ENCODE measurements around the gene ZNF750. TPM values are rescaled to one million over a fixed set of nuclear protein-coding genes. Genes with fewer than 3 reads are reported as not detected.

Gene ZNF750
- total and polyA plus RNA-seq, 2 of the 13 experiments (the other 11 are each of a cell fraction or from before 2014, with no cell fraction given) = not detected

DNA sequence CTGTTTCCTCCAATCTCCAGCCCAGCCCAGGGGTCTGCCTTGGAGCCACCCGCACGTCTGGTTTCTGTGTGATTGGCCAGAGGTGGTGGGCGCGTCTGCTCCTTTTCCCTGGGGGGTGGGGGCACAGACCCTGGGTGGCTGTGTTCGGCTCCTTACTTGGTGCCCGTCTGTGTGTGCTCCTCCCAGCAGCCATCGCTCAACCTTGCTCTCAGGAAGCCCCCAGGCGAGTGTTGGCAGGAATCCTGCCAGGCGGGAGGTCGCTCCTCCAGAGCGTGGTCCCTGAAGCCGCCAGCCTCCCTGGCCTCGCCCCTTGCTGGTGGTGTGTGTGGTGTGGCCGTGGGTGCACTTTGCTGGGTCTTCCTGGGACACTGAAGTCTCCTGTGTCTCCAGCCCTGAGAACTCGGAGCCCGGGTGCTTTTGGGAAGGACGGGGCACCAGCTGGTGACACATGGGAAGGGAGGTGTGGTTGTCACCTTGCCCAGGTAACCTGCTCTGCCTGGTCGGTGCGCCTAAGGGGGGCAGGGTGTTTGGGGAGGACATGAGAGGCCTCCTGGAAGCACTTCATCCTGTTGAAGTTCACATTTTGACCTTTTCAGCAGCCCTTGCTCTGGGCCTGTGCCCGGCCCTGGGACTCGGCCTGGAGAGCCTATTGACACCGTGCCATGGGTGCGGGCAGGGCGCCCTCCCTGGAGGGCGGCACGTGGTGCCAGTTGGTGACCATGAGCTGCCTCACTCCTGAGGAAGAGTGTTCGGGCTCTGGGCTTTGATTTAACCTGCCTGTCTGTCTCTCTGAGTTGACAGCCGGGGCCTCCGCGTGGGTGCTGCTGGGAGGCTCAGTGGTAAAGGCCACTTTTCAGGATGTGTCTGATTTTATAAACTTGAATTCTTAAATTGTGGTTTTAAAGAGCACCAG is 49.0 kb upstream of the ZNF750 start (continued):
- TF ChIP-seq, protein P1, sequence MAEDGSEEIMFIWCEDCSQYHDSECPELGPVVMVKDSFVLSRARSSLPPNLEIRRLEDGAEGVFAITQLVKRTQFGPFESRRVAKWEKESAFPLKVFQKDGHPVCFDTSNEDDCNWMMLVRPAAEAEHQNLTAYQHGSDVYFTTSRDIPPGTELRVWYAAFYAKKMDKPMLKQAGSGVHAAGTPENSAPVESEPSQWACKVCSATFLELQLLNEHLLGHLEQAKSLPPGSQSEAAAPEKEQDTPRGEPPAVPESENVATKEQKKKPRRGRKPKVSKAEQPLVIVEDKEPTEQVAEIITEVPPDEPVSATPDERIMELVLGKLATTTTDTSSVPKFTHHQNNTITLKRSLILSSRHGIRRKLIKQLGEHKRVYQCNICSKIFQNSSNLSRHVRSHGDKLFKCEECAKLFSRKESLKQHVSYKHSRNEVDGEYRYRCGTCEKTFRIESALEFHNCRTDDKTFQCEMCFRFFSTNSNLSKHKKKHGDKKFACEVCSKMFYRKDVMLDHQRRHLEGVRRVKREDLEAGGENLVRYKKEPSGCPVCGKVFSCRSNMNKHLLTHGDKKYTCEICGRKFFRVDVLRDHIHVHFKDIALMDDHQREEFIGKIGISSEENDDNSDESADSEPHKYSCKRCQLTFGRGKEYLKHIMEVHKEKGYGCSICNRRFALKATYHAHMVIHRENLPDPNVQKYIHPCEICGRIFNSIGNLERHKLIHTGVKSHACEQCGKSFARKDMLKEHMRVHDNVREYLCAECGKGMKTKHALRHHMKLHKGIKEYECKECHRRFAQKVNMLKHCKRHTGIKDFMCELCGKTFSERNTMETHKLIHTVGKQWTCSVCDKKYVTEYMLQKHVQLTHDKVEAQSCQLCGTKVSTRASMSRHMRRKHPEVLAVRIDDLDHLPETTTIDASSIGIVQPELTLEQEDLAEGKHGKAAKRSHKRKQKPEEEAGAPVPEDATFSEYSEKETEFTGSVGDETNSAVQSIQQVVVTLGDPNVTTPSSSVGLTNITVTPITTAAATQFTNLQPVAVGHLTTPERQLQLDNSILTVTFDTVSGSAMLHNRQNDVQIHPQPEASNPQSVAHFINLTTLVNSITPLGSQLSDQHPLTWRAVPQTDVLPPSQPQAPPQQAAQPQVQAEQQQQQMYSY (CRISPR knock-in tag; IDR thresholded peaks at IDR 0.05) = no peak
- TF ChIP-seq ZNF720 (CRISPR knock-in tag; IDR thresholded peaks at IDR 0.05) (no peak), SKIL (CRISPR knock-in tag; IDR thresholded peaks at IDR 0.05; ENCODE audit: borderline replicate concordance) (peak; percentile 45; the same call in 1 of the 2 replicates), ZNF75D (CRISPR knock-in tag; IDR thresholded peaks at IDR 0.05; ENCODE audit: borderline replicate concordance) (no peak), ZNF292 (CRISPR knock-in tag; IDR thresholded peaks at IDR 0.05; ENCODE audit: borderline replicate concordance, low read depth) (no peak), SETDB1 (CRISPR knock-in tag; IDR thresholded peaks at IDR 0.05; ENCODE audit: borderline replicate concordance) (no peak), HOXA7 (CRISPR knock-in tag; IDR thresholded peaks at IDR 0.05) (no peak), ZNF512B (CRISPR knock-in tag; IDR thresholded peaks at IDR 0.05; ENCODE audit: borderline replicate concordance) (no peak), HDAC1 (CRISPR knock-in tag; IDR thresholded peaks at IDR 0.05) (no peak; the same call in 1 of the 2 replicates), KLF9 (CRISPR knock-in tag; IDR thresholded peaks at IDR 0.05; ENCODE audit: low read depth) (no peak), GPN1 (CRISPR knock-in tag; IDR thresholded peaks at IDR 0.05; ENCODE audit: borderline replicate concordance) (no peak), AHR (CRISPR knock-in tag; IDR thresholded peaks at IDR 0.05) (no peak), SRF (IDR thresholded peaks at IDR 0.05; ENCODE audit: low read depth, low read length) (no peak), ZMYM4 (CRISPR knock-in tag; IDR thresholded peaks at IDR 0.05) (no peak), RFX1 (IDR thresholded peaks at IDR 0.05) (no peak), FOXC1 (CRISPR knock-in tag; IDR thresholded peaks at IDR 0.05; ENCODE audit: borderline replicate concordance) (no peak)
- TF ChIP-seq, protein P2, sequence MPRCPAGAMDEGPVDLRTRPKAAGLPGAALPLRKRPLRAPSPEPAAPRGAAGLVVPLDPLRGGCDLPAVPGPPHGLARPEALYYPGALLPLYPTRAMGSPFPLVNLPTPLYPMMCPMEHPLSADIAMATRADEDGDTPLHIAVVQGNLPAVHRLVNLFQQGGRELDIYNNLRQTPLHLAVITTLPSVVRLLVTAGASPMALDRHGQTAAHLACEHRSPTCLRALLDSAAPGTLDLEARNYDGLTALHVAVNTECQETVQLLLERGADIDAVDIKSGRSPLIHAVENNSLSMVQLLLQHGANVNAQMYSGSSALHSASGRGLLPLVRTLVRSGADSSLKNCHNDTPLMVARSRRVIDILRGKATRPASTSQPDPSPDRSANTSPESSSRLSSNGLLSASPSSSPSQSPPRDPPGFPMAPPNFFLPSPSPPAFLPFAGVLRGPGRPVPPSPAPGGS (CRISPR knock-in tag; IDR thresholded peaks at IDR 0.05) = no peak
- TF ChIP-seq, protein P3, sequence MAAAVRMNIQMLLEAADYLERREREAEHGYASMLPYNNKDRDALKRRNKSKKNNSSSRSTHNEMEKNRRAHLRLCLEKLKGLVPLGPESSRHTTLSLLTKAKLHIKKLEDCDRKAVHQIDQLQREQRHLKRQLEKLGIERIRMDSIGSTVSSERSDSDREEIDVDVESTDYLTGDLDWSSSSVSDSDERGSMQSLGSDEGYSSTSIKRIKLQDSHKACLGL (CRISPR knock-in tag; IDR thresholded peaks at IDR 0.05) = peak; percentile 65; the same call in 1 of the 2 replicates
